Neural progenitor cell (in vitro differentiated cells): ENCODE data around the gene TSC22D4. TPM values are rescaled to one million over a fixed set of nuclear protein-coding genes. Genes with fewer than 3 reads are reported as not detected.

Experiments used
- DNase-seq: peaks from one replicate; pipeline ENCODE4 v3.0.0-alpha.2; 2016; ENCODE audit warnings: low spot score
- H2AFZ ChIP-seq: fragments of 200-600 bp; sonication (generic); replicated peaks from 2 replicates; pipeline ENCODE4 v1.6.1; 2016; ENCODE audit warnings: antibody characterized with exemption
- H3F3A ChIP-seq: fragments of 200-600 bp; sonication (generic); 2 replicates; pipeline ENCODE4 v1.6.1; 2016; ENCODE audit warnings: antibody characterized with exemption, low read depth
- H3K27ac ChIP-seq: fragments of 200-600 bp; sonication (generic); 2 replicates; pipeline ENCODE4 v1.5.1; 2016; ENCODE audit warnings: mild to moderate bottlenecking
- H3K27me3 ChIP-seq: fragments of 200-600 bp; sonication (generic); 2 replicates; pipeline ENCODE4 v1.6.1; 2016; ENCODE audit warnings: mild to moderate bottlenecking, moderate library complexity
- H3K36me3 ChIP-seq: fragments of 200-600 bp; sonication (generic); 2 replicates; pipeline ENCODE4 v1.5.1; 2016
- H3K4me1 ChIP-seq: fragments of 200-600 bp; sonication (generic); 2 replicates; pipeline ENCODE4 v1.6.1; 2016; ENCODE audit warnings: mixed run types
- H3K4me2 ChIP-seq: fragments of 200-600 bp; sonication (generic); 2 replicates; pipeline ENCODE4 v1.6.1; 2016
- H3K4me3 ChIP-seq: fragments of 200-600 bp; sonication (generic); 2 replicates; pipeline ENCODE4 v1.5.1; 2016
- H3K79me2 ChIP-seq: fragments of 200-600 bp; sonication (generic); 2 replicates; pipeline ENCODE4 v1.6.1; 2016; ENCODE audit warnings: low read depth
- H3K9ac ChIP-seq: fragments of 200-600 bp; sonication (generic); 2 replicates; pipeline ENCODE4 v1.6.1; 2016
- H3K9me3 ChIP-seq: fragments of 200-600 bp; sonication (generic); 2 replicates; pipeline ENCODE4 v1.5.1; 2016; ENCODE audit warnings: low read depth
- H4K20me1 ChIP-seq: fragments of 200-600 bp; sonication (generic); 2 replicates; pipeline ENCODE4 v1.6.1; 2016; ENCODE audit warnings: low read depth
- H3K27ac Mint-ChIP-seq: 3 replicates; pipeline ENCODE4 v1.8.0; 2021; ENCODE audit warnings: mixed read lengths
- H3K27me3 Mint-ChIP-seq: 2 replicates; pipeline ENCODE4 v1.8.0; 2022; ENCODE audit warnings: low read depth, mild to moderate bottlenecking, inconsistent platforms, moderate library complexity, mixed read lengths; ENCODE audit not compliant: insufficient read depth
- H3K36me3 Mint-ChIP-seq: 3 replicates; pipeline ENCODE4 v1.8.0; 2021; ENCODE audit warnings: mixed read lengths
- H3K4me1 Mint-ChIP-seq: 3 replicates; pipeline ENCODE4 v1.8.0; 2021; ENCODE audit warnings: mixed read lengths
- H3K4me3 Mint-ChIP-seq: 3 replicates; pipeline ENCODE4 v1.8.0; 2021; ENCODE audit warnings: mild to moderate bottlenecking, moderate library complexity, mixed read lengths
- H3K9me3 Mint-ChIP-seq: 3 replicates; pipeline ENCODE4 v1.8.0; 2020; ENCODE audit warnings: mixed read lengths
- EZH2 ChIP-seq: fragments of 200-600 bp; sonication (generic); IDR thresholded peaks from 2 replicates; pipeline ENCODE4 v1.6.1; 2017; ENCODE audit warnings: antibody characterized with exemption, mild to moderate bottlenecking, moderate library complexity
- EZH2phosphoT487 ChIP-seq: fragments of 200-600 bp; sonication (generic); IDR thresholded peaks from 2 replicates; pipeline ENCODE4 v1.6.1; 2017; ENCODE audit warnings: antibody characterized with exemption
- total RNA-seq: library from RNA; depleted of rRNA; stranded (reverse); fragments of >200 nt; gene quantifications from 2 replicates; pipeline ENCODE4 v1.2.3, GENCODE V29; 2015; ENCODE audit warnings: low replicate concordance
- TF ChIP-seq, protein P1 (sequence below): fragments of 200-600 bp; sonication (generic); IDR thresholded peaks from 2 replicates; pipeline ENCODE4 v1.5.1; 2017; ENCODE audit warnings: antibody characterized with exemption, mild to moderate bottlenecking

The TSC22D4 gene
- total RNA-seq, 1 donor from 2014 or later = 11.0 TPM

DNA sequence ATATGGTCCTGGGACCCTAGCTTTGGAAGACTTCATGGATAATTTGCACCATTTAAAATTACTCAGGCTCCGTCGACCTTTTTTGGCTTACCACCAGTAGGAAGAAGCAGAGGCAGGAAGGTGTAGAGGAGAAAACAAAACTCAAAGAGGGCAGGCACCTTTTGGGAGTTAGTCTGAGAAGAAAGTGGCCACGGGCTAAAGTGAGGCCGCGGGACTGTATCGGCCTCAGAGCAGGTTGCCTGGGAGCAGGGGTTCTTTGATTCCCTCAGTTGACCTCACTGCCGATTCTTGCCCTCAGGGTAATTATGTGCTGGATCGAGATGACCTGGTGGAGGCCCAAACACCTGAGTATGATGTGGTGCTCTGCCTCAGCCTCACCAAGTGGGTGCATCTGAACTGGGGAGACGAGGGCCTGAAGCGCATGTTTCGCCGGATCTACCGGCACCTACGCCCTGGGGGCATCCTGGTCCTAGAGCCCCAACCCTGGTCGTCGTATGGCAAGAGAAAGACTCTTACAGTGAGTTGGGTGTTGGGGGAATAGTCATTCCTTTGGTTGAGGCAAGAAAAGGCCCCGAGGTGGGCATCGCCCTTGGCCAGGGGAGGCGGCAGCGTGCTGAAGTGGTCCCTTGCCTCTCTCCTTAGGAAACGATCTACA lies 46.3 kb downstream of the TSC22D4 start:
- H3K9ac ChIP-seq = no peak overlapping the region
- Mint-ChIP-seq H3K4me3 (peak overlapping the region; percentile 89), H3K4me1 (peaks cover 49% of the 10 kb centered on the region), H3K27me3 (peaks cover 12% of the 10 kb centered on the region), H3K9me3 (peaks cover 2% of the 10 kb centered on the region), H3K27ac (peak overlapping the region; percentile 76), H3K36me3 (peaks cover 32% of the 10 kb centered on the region)
- peak overlapping the region; percentile 4 for H3K27ac ChIP-seq
- peaks cover 51% of the 10 kb centered on the region for H4K20me1 ChIP-seq
- H3K4me2 ChIP-seq = peak overlapping the region; percentile 81
- no peaks in the 10 kb centered on the region for H3K36me3 ChIP-seq
- H3K4me3 ChIP-seq = peak overlapping the region; percentile 71
- peaks cover 62% of the 10 kb centered on the region for H3K79me2 ChIP-seq
- H3F3A ChIP-seq = peaks cover 77% of the 10 kb centered on the region
- H3K4me1 ChIP-seq = peaks cover 32% of the 10 kb centered on the region
- TF ChIP-seq, protein P1, sequence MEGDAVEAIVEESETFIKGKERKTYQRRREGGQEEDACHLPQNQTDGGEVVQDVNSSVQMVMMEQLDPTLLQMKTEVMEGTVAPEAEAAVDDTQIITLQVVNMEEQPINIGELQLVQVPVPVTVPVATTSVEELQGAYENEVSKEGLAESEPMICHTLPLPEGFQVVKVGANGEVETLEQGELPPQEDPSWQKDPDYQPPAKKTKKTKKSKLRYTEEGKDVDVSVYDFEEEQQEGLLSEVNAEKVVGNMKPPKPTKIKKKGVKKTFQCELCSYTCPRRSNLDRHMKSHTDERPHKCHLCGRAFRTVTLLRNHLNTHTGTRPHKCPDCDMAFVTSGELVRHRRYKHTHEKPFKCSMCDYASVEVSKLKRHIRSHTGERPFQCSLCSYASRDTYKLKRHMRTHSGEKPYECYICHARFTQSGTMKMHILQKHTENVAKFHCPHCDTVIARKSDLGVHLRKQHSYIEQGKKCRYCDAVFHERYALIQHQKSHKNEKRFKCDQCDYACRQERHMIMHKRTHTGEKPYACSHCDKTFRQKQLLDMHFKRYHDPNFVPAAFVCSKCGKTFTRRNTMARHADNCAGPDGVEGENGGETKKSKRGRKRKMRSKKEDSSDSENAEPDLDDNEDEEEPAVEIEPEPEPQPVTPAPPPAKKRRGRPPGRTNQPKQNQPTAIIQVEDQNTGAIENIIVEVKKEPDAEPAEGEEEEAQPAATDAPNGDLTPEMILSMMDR = no peak
- TF ChIP-seq EZH2phosphoT487 (no peak), EZH2 (no peak)
- no peak for DNase-seq
- H2AFZ ChIP-seq = no peak overlapping the region
- H3K27me3 ChIP-seq = peaks cover 3% of the 10 kb centered on the region
- no peaks in the 10 kb centered on the region for H3K9me3 ChIP-seq

DNA sequence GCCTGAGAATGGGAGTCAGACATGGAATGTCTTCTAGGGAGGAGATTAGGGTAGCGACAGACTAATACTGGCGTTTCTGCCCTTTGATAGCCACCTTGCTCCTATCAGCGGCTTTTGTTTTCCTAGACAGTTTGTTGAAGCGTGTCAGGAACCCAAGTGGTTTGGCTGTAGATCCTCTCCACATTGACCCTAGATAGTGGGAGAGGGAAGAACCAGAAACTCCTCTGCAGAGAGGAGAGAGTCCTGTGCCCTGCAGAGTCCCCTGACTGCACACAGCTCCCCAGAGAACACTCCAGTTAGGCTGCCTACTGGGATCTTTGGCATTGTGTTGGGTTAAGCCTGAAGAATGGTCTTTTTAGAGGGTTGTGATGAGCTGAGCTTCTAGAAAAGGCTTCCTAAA lies 47.0 kb downstream of the TSC22D4 start:
- DNase-seq = no peak
- H3K27ac ChIP-seq = peak overlapping the region; percentile 4
- TF ChIP-seq, protein P1 = no peak
- TF ChIP-seq EZH2 (no peak), EZH2phosphoT487 (no peak)
- peaks cover 10% of the 10 kb centered on the region for H3K27me3 ChIP-seq
- peaks cover 12% of the 10 kb centered on the region for H3K27me3 Mint-ChIP-seq
- peaks cover 32% of the 10 kb centered on the region for H3K36me3 Mint-ChIP-seq
- H3K4me1 ChIP-seq = peaks cover 32% of the 10 kb centered on the region
- no peak overlapping the region for H2AFZ ChIP-seq
- peak overlapping the region; percentile 71 for H3K4me3 ChIP-seq
- peaks cover 2% of the 10 kb centered on the region for H3K9me3 Mint-ChIP-seq
- no peaks in the 10 kb centered on the region for H3K36me3 ChIP-seq
- H3K9ac ChIP-seq = no peak overlapping the region
- H3K9me3 ChIP-seq = no peaks in the 10 kb centered on the region
- peaks cover 70% of the 10 kb centered on the region for H3F3A ChIP-seq
- peaks cover 62% of the 10 kb centered on the region for H3K79me2 ChIP-seq
- peaks cover 49% of the 10 kb centered on the region for H3K4me1 Mint-ChIP-seq
- peak overlapping the region; percentile 81 for H3K4me2 ChIP-seq
- peaks cover 51% of the 10 kb centered on the region for H4K20me1 ChIP-seq
- peak overlapping the region; percentile 89 for H3K4me3 Mint-ChIP-seq
- H3K27ac Mint-ChIP-seq = peak overlapping the region; percentile 83

DNA sequence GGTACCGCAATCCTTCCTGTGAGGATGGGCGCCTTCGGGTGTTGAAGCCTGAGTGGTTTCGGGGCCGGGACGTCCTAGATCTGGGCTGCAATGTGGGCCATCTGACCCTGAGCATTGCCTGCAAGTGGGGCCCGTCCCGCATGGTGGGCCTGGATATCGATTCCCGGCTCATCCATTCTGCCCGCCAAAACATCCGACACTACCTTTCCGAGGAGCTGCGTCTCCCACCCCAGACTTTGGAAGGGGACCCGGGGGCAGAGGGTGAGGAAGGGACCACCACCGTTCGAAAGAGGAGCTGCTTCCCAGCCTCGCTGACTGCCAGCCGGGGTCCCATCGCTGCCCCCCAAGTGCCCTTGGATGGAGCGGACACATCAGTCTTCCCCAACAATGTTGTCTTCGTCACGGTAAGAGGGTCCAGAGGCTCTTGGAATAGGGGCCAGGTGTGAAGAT lies 47.7 kb downstream of the TSC22D4 start:
- H2AFZ ChIP-seq = no peak overlapping the region
- H3K79me2 ChIP-seq = peaks cover 62% of the 10 kb centered on the region
- H3K36me3 ChIP-seq = no peaks in the 10 kb centered on the region
- peaks cover 49% of the 10 kb centered on the region for H3K4me1 Mint-ChIP-seq
- peaks cover 30% of the 10 kb centered on the region for H3K36me3 Mint-ChIP-seq
- H4K20me1 ChIP-seq = peaks cover 51% of the 10 kb centered on the region
- peak overlapping the region; percentile 72 for H3K27ac Mint-ChIP-seq
- H3K4me1 ChIP-seq = peaks cover 32% of the 10 kb centered on the region
- peak overlapping the region; percentile 81 for H3K4me2 ChIP-seq
- H3K4me3 Mint-ChIP-seq = peak overlapping the region; percentile 89
- H3K4me3 ChIP-seq = peak overlapping the region; percentile 71
- H3K27me3 Mint-ChIP-seq = peaks cover 12% of the 10 kb centered on the region
- no peak overlapping the region for H3K27ac ChIP-seq
- no peaks in the 10 kb centered on the region for H3K9me3 ChIP-seq
- H3F3A ChIP-seq = peaks cover 69% of the 10 kb centered on the region
- TF ChIP-seq EZH2 (no peak), EZH2phosphoT487 (no peak)
- TF ChIP-seq, protein P1 = no peak
- peaks cover 2% of the 10 kb centered on the region for H3K9me3 Mint-ChIP-seq
- H3K9ac ChIP-seq = no peak overlapping the region
- DNase-seq = no peak
- peaks cover 10% of the 10 kb centered on the region for H3K27me3 ChIP-seq
